Muscle layer of duodenum (tissue), 2 donors: ENCODE results near the gene TMEM125.

Experiments
- H3K27ac ChIP-seq: one replicate; pipeline ENCODE4 v1.7.0; 2013; ENCODE audit warnings: mild to moderate bottlenecking, low read length
- H3K27me3 ChIP-seq: one replicate; pipeline ENCODE4 v1.7.0; 2013; ENCODE audit warnings: low read depth, mild to moderate bottlenecking, control low read depth, low read length
- H3K36me3 ChIP-seq, 2 donors: one replicate each; pipeline ENCODE4 v1.7.0; 2013; ENCODE audit warnings: low read length in 2 of 2, control low read depth in 1 of 2, mild to moderate bottlenecking in 1 of 2; ENCODE audit not compliant: insufficient read depth in 2 of 2, control insufficient read depth in 1 of 2
- H3K4me1 ChIP-seq, 2 donors: one replicate each; pipeline ENCODE4 v1.7.0; 2013; ENCODE audit warnings: low read length in 2 of 2, mild to moderate bottlenecking in 2 of 2, control low read depth in 1 of 2, moderate library complexity in 1 of 2; ENCODE audit not compliant: insufficient read depth in 2 of 2, control insufficient read depth in 1 of 2
- H3K4me3 ChIP-seq, 2 donors: one replicate each; pipeline ENCODE4 v1.7.0; 2013; ENCODE audit warnings: low read length in 2 of 2, low read depth in 1 of 2, mild to moderate bottlenecking in 1 of 2
- H3K9me3 ChIP-seq, 2 donors: one replicate each; pipeline ENCODE4 v1.7.0; 2013; ENCODE audit warnings: low read length in 2 of 2, control low read depth in 1 of 2, mild to moderate bottlenecking in 1 of 2; ENCODE audit not compliant: control insufficient read depth in 1 of 2
- donor health status: healthy.

The TMEM125 gene

DNA sequence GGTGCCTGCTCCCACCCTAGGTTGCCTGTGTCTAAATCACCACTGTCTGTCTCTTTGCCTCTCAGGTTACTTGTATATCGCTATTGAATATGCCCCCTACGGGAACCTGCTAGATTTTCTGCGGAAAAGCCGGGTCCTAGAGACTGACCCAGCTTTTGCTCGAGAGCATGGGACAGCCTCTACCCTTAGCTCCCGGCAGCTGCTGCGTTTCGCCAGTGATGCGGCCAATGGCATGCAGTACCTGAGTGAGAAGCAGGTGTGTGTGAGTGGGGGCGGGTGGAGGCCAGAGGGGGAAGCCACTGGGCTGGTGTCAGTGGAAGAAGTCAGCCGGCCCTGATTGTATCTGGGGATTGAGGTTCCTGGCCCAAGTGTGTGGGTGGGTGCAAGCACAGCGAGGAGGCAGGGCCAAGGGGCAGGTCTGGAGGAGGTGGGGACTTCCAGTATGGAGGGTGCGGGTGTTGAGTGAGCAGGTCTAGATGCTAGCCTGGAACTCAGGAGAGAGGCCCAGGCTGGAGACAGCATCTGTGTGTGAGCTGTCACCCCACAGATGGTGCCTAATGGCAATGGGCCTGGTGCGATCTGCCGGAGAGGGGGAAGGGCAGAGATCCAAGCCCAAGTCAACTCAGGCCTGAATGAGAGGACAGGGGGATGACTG is 48.2 kb downstream of the TMEM125 start:
- H3K27ac ChIP-seq: no peak overlapping the region
- H3K4me1 ChIP-seq: no peaks in the 10 kb centered on the region
- no peaks in the 10 kb centered on the region for H3K27me3 ChIP-seq
- no peaks in the 10 kb centered on the region for H3K36me3 ChIP-seq
- H3K4me3 ChIP-seq: no peak overlapping the region
- no peaks in the 10 kb centered on the region for H3K9me3 ChIP-seq

GRCh38 chr1:43318831-43319230 is 49.0 kb downstream of the TMEM125 start:
- Histone ChIP-seq H3K27me3 (no peaks in the 10 kb centered on the region), H3K9me3 (no peaks in the 10 kb centered on the region), H3K36me3 (no peaks in the 10 kb centered on the region), H3K4me1 (no peaks in the 10 kb centered on the region), H3K27ac (no peak overlapping the region), H3K4me3 (no peak overlapping the region)

DNA sequence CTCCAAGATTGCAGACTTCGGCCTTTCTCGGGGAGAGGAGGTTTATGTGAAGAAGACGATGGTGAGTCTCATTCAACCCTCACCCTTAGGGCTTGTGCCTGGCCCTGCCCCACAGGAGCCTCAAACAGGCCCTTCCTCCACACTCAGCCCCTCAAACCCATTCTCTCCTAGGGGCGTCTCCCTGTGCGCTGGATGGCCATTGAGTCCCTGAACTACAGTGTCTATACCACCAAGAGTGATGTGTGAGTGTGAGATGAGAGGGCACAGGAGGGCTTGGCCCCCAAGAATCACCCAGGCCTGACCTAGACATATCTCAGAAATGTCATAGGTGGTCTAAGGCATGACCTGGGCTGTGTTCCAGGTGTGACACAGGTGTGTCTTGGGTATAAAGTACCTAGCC is 49.5 kb downstream of the TMEM125 start:
- H3K27ac ChIP-seq: no peak overlapping the region
- H3K36me3 ChIP-seq: no peaks in the 10 kb centered on the region
- no peaks in the 10 kb centered on the region for H3K9me3 ChIP-seq

DNA sequence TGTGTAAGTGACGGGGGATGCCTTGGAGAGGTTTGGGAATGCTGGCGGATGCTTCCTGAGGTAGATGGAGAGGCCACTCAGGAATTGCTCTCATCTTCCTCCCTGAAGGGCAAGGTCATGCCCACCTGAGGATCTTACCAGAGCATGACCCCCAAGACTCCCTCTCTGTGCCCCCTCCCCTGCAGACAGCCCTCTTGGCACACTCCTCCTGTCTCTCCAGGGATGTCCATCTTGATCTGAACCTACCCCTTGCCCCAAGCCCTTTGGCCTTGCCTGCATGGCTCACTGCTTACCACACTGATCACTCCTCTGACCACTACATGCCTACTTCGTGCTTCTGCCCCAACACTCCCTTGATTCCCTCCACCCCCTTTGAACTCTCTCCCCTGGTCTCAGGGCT is 50.0 kb downstream of the TMEM125 start:
- Histone ChIP-seq H3K9me3 (no peaks in the 10 kb centered on the region), H3K36me3 (no peaks in the 10 kb centered on the region), H3K4me3 (no peak overlapping the region), H3K4me1 (no peaks in the 10 kb centered on the region), H3K27me3 (no peaks in the 10 kb centered on the region), H3K27ac (no peak overlapping the region)

More for the DNA sequence above, 49.5 kb downstream of the TMEM125 start:
- no peaks in the 10 kb centered on the region for H3K4me1 ChIP-seq
- H3K4me3 ChIP-seq: no peak overlapping the region
- no peaks in the 10 kb centered on the region for H3K27me3 ChIP-seq

DNA sequence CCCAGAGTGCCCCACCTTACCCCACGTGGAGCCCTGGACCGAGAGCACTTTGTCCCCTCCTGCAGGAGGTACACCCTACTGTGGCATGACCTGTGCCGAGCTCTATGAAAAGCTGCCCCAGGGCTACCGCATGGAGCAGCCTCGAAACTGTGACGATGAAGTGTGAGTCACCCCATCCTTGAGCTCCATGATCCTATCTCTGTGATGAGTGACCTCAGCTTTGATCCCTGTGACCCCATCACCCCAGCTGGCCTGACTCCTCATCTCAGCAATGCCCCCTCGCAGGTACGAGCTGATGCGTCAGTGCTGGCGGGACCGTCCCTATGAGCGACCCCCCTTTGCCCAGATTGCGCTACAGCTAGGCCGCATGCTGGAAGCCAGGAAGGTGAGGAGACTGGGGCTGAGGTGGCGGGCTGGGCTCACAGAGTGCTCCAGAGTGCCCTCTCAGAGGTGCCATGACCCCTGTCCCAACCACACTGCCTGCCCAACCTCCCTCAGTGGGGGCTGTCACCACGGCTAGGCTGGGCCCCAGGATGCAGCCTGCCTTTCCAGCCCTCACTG is 51.6 kb downstream of the TMEM125 start:
- no peak overlapping the region for H3K27ac ChIP-seq
- no peaks in the 10 kb centered on the region for H3K36me3 ChIP-seq
- H3K4me3 ChIP-seq: no peak overlapping the region
- H3K27me3 ChIP-seq: no peaks in the 10 kb centered on the region
- H3K9me3 ChIP-seq: peaks cover 0 to 4% of the 10 kb centered on the region in 2 donors
- no peaks in the 10 kb centered on the region for H3K4me1 ChIP-seq

GRCh38 chr1:43322506-43322905 is 52.7 kb downstream of the TMEM125 start:
- Histone ChIP-seq H3K9me3 (peaks cover 0 to 4% of the 10 kb centered on the region in 2 donors), H3K4me3 (no peak overlapping the region), H3K27me3 (no peaks in the 10 kb centered on the region), H3K36me3 (no peaks in the 10 kb centered on the region), H3K27ac (no peak overlapping the region), H3K4me1 (no peaks in the 10 kb centered on the region)
